Stimulated activated effector memory CD8-positive, alpha-beta T cell treated with anti-CD3 and anti-CD28 coated beads, Interleukin-12 subunit alpha, Interleukin-12 subunit beta, amount 100 ng/mL, for 72 hours (primary cell): ENCODE data around the gene DRC1.

Experiments used
- ATAC-seq: fragments of 150-1000 bp; cut with Tn5 transposase; 2 replicates; pipeline ENCODE4 v1.10.0; 2021
- DNase-seq, 2 donors: peaks; one replicate each; pipeline ENCODE4 v3.0.0; 2021 to 2022; ENCODE audit warnings: low spot score in 2 of 2
- H3K27ac Mint-ChIP-seq: one replicate; pipeline ENCODE4 v1.8.0; 2022; ENCODE audit warnings: mild to moderate bottlenecking, mixed read lengths
- H3K36me3 Mint-ChIP-seq: one replicate; pipeline ENCODE4 v1.8.0; 2022; ENCODE audit warnings: mild to moderate bottlenecking, mixed read lengths
- H3K4me1 Mint-ChIP-seq: one replicate; pipeline ENCODE4 v1.8.0; 2022; ENCODE audit warnings: mixed read lengths
- H3K4me3 Mint-ChIP-seq: one replicate; pipeline ENCODE4 v1.8.0; 2022; ENCODE audit warnings: mild to moderate bottlenecking, mixed read lengths
- H3K9me3 Mint-ChIP-seq: one replicate; pipeline ENCODE4 v1.8.0; 2022; ENCODE audit warnings: mixed read lengths

DRC1 gene

DNA sequence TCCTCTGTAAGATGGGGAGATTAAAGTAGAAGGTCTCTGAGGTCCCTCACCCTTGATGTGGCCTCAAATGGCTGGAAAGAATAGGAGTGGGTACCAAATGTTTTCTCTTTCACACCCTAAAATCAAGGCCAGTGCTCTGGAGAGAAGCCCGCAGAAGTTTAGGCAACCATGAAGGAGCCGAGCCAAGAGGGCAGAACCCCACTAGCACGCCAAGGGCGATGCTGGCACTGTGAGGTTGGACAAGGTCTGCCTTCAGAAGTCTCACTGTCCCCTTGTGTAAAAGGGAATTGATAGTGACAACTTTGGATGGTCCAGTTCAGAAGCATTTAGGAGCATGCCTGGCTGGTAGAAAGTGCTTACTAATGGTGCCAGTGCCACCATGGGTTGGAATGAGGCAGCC is 92.5 kb downstream of the DRC1 start:
- Mint-ChIP-seq H3K36me3 (no peaks in the 10 kb centered on the region), H3K4me1 (peaks cover 10% of the 10 kb centered on the region), H3K4me3 (no peak overlapping the region), H3K9me3 (no peaks in the 10 kb centered on the region), H3K27ac (no peak overlapping the region)
- ATAC-seq (no peak), DNase-seq (no peak)

DNA sequence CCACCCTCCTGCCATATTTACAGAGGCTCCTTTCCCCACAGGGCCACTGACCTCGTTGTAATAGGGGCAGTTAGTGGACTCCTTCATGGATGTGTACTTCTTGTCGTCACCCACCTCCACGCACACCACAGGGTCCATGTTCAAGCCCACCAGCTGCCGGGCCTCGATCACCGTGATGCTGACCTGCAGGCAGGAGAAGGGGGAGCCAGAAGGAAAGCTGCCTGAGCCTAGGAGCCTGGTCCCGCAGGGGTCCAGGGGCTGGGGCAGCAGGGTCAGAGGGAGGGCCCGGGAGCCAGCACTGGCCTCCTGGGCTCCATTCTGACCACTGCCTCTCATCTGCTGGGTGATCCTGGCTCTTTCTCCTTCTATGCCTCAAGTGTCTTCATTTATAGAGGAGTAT is 93.2 kb downstream of the DRC1 start:
- H3K4me1 Mint-ChIP-seq, result peaks cover 10% of the 10 kb centered on the region
- no peak overlapping the region for H3K4me3 Mint-ChIP-seq
- DNase-seq, result no peak
- ATAC-seq, result no peak
- no peak overlapping the region for H3K27ac Mint-ChIP-seq
- H3K36me3 Mint-ChIP-seq, result no peaks in the 10 kb centered on the region
- no peaks in the 10 kb centered on the region for H3K9me3 Mint-ChIP-seq

GRCh38 chr2:26495705-26496297 is 94.1 kb downstream of the DRC1 start:
- Mint-ChIP-seq H3K27ac (no peak overlapping the region), H3K9me3 (no peaks in the 10 kb centered on the region), H3K4me1 (peaks cover 10% of the 10 kb centered on the region), H3K4me3 (no peak overlapping the region), H3K36me3 (no peaks in the 10 kb centered on the region)
- no peak for DNase-seq
- ATAC-seq, result no peak

- H3K27ac Mint-ChIP-seq, result no peak overlapping the region
- H3K9me3 Mint-ChIP-seq, result no peaks in the 10 kb centered on the region
- no peak overlapping the region for H3K4me3 Mint-ChIP-seq
- DNase-seq, result no peak
- ATAC-seq, result no peak
- no peaks in the 10 kb centered on the region for H3K36me3 Mint-ChIP-seq
- peaks cover 10% of the 10 kb centered on the region for H3K4me1 Mint-ChIP-seq
These were observed 98.7 kb downstream of the DRC1 start for GRCh38 chr2:26500406-26500805.

GRCh38 chr2:26503231-26503880 is 101.6 kb downstream of the DRC1 start:
- Mint-ChIP-seq H3K4me3 (peak overlapping the region; percentile 71), H3K27ac (peak overlapping the region; percentile 81), H3K9me3 (no peaks in the 10 kb centered on the region), H3K36me3 (no peaks in the 10 kb centered on the region), H3K4me1 (peaks cover 10% of the 10 kb centered on the region)
- ATAC-seq (peak; percentile 97), DNase-seq (peak; percentile 79 to 90)

DNA sequence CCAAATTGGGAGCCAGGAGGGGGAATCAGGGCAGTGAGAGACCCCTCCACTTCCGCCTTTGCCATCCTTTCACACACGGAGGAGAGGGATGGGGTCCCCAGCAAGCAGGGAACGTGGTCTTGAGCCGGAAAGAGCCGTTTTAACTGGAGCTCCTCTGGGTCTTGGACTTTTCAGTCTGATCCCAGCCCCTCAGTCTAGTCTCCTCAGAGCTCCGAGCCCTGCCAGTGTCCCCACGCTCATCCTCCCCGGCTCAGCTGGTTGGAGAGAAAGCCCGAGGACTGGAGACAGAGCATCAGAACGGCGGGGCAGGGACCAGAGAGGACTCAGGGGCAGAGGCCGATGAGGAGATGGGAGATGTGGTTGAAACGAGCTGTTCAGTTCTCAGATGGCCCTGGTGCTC is 102.3 kb downstream of the DRC1 start:
- Mint-ChIP-seq H3K4me1 (peaks cover 10% of the 10 kb centered on the region), H3K27ac (peak overlapping the region; percentile 81), H3K9me3 (no peaks in the 10 kb centered on the region), H3K4me3 (peak overlapping the region; percentile 71), H3K36me3 (no peaks in the 10 kb centered on the region)
- ATAC-seq (no peak), DNase-seq (no peak)

DNA sequence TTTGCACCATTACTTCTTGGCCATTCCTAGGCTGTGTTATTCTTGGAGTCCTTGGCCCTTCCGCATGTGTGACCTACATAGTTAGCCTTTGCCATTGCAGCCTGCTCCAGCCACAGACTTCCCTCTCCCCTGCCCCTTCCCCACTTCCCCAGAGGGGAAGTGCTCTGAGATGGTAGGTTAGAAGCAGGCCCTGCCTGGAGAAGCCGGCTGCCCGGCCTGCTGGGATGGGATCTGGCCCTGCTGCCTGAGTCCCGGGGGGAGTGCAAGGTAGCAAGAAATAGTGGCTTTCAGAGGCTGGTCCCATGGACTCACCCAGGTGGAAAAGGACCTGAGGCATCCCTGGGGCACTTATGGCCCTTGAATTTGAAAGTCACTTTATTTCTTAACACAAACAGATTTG is 104.6 kb downstream of the DRC1 start:
- no peaks in the 10 kb centered on the region for H3K36me3 Mint-ChIP-seq
- no peak overlapping the region for H3K27ac Mint-ChIP-seq
- no peak overlapping the region for H3K4me3 Mint-ChIP-seq
- H3K9me3 Mint-ChIP-seq, result no peaks in the 10 kb centered on the region
- no peak for ATAC-seq
- peaks cover 10% of the 10 kb centered on the region for H3K4me1 Mint-ChIP-seq
- no peak for DNase-seq
